Peyer's patch (tissue), 4 donors: ENCODE results near the gene PCDHGB1. TPM values are rescaled to one million over a fixed set of nuclear protein-coding genes. Genes with fewer than 3 reads are reported as not detected.
"Not testable (repeated sequence)": the region's sequence is repeated elsewhere in the genome, so short reads cannot be mapped to it uniquely, and the experiment has no call there.

Source experiments
- DNase-seq, 3 donors: peaks; one replicate each; pipeline ENCODE4 v3.0.0-alpha.2; 2017 to 2019
- H3K27ac ChIP-seq, 4 donors: fragments of 200-600 bp; sonication (generic); one replicate each; pipeline ENCODE4 v1.5.1; 2016 to 2019
- H3K27me3 ChIP-seq, 2 donors: fragments of 200-600 bp; sonication (generic); one replicate each; pipeline ENCODE4 v1.5.1; 2019
- H3K36me3 ChIP-seq, 3 donors: fragments of 200-600 bp; sonication (generic); one replicate each; pipeline ENCODE4 v1.5.1; 2016 to 2019
- H3K4me1 ChIP-seq, 4 donors: fragments of 200-600 bp; sonication (generic); one replicate each; pipeline ENCODE4 v1.5.1; 2016 to 2019
- H3K4me3 ChIP-seq, 4 donors: fragments of 200-600 bp; sonication (generic); 1 replicate in 3 of 4; 2 replicates in 1 of 4; pipeline ENCODE4 v1.5.1; 2016 to 2019; ENCODE audit warnings: mild to moderate bottlenecking in 1 of 4
- H3K9me3 ChIP-seq, 4 donors: fragments of 200-600 bp; sonication (generic); one replicate each; pipeline ENCODE4 v1.5.1; 2016 to 2019; ENCODE audit warnings: mild to moderate bottlenecking in 1 of 4
- CTCF ChIP-seq, 6 experiments: fragments of 450-650 bp in 4 of 6; fragments of 200-600 bp in 2 of 6; sonication (generic) in 1 of 6; IDR thresholded peaks; one replicate each; pipeline ENCODE4 v1.5.1; 2017 to 2019; ENCODE audit warnings: antibody characterized with exemption in 6 of 6, mild to moderate bottlenecking in 3 of 6, moderate library complexity in 1 of 6
- POLR2A ChIP-seq, 2 donors: fragments of 450-650 bp; IDR thresholded peaks; one replicate each; pipeline ENCODE4 v1.5.1; 2017; ENCODE audit warnings: antibody characterized with exemption in 2 of 2, mild to moderate bottlenecking in 2 of 2, moderate library complexity in 2 of 2
- total RNA-seq, 4 donors: library from RNA; depleted of rRNA; stranded (reverse); fragments of >200 nt; gene quantifications; one replicate each; pipeline ENCODE4 v1.1.0, GENCODE V29; 2016

Gene PCDHGB1
- total RNA-seq, 4 donors from 2014 or later: 0.27 to 0.53 (median 0.47) TPM; not detected in 1

GRCh38 chr5:141384471-141385267 is 34.8 kb downstream of the PCDHGB1 start:
- Histone ChIP-seq H3K4me1 (no peaks in the 10 kb centered on the region), H3K36me3 (no peaks in the 10 kb centered on the region), H3K9me3 (peaks cover 0 to 63% (median 7%) of the 10 kb centered on the region in 4 donors), H3K27ac (no peak overlapping the region), H3K4me3 (no peak overlapping the region), H3K27me3 (no peaks in the 10 kb centered on the region)
- no peak for TF ChIP-seq CTCF (IDR thresholded peaks at IDR 0.05)
- DNase-seq: no peak

- not testable (repeated sequence) for H3K27ac ChIP-seq, H3K4me1 ChIP-seq, H3K36me3 ChIP-seq, H3K4me3 ChIP-seq, DNase-seq, H3K27me3 ChIP-seq
- H3K9me3 ChIP-seq: peaks cover 0 to 60% (median 10%) of the 10 kb centered on the region in 4 donors
- TF ChIP-seq CTCF (IDR thresholded peaks at IDR 0.05): peak in 3 of 6 experiments; percentile 4 to 17 (median 14)
These were observed 37.8 kb downstream of the PCDHGB1 start, which contains the start of gene PCDHGB4 for GRCh38 chr5:141387557-141388311. TSS of gene PCDHGB4 (plus strand) at chr5:141387698. CDS start at chr5:141387885, 187 bp downstream.

- H3K36me3 ChIP-seq: no peaks in the 10 kb centered on the region
- H3K4me3 ChIP-seq: no peak overlapping the region
- no peak for TF ChIP-seq CTCF (IDR thresholded peaks at IDR 0.05)
- TF ChIP-seq POLR2A (IDR thresholded peaks at IDR 0.05): no peak
- H3K27me3 ChIP-seq: no peaks in the 10 kb centered on the region
- no peaks in the 10 kb centered on the region for H3K4me1 ChIP-seq
- no peak overlapping the region for H3K27ac ChIP-seq
- DNase-seq: no peak
- H3K9me3 ChIP-seq: peaks cover 0 to 60% (median 13%) of the 10 kb centered on the region in 4 donors
These were observed 38.8 kb downstream of the PCDHGB1 start for GRCh38 chr5:141388661-141389060.

- H3K4me1 ChIP-seq: no peaks in the 10 kb centered on the region
- no peak overlapping the region for H3K27ac ChIP-seq
- H3K9me3 ChIP-seq: peaks cover 0 to 62% (median 15%) of the 10 kb centered on the region in 4 donors
- no peak for DNase-seq
- no peaks in the 10 kb centered on the region for H3K27me3 ChIP-seq
- no peaks in the 10 kb centered on the region for H3K36me3 ChIP-seq
- TF ChIP-seq CTCF (IDR thresholded peaks at IDR 0.05) (no peak), POLR2A (IDR thresholded peaks at IDR 0.05) (no peak)
- H3K4me3 ChIP-seq: no peak overlapping the region
These were observed 39.5 kb downstream of the PCDHGB1 start for GRCh38 chr5:141389153-141390042.
